ENCODE measurements around the gene NCOA7. TPM values are rescaled to one million over a fixed set of nuclear protein-coding genes. Genes with fewer than 3 reads are reported as not detected.

The NCOA7 gene
- total RNA-seq, 2 donors from 2014 or later: 26.5 to 30.0 TPM

DNA sequence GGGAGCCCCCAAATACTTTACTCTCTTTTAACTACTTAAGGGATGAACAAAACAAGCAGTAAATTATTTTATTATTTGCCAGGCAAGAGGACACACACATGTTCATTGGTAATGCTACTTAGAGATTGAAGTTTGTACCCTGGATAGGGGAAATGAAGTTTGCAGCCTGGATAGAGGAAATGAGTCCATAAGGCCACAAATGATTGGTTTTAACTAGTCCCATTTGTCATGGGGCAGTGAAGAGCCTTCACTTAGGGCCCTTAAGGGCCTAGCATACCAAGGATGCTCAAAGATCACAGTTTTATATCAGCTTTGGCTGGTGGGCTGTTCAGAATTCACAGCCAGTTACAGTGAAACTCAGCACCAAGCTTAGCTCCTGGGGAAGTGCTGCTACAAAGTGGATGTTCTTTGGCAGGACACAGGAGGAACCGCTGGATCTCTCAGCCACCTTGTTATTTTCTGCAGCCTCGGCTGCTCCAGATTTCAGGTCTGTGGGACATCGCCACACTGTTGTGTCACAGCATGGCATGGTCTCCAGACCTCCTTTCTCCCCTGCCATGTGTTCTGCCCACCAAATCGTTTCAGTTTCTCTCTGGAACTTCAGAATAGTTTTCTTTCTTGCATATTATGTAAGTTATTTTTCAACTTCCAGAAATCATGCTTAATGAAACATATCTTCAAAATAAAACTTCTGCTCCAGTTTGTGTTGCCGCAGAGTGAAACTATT is 41.8 kb downstream of the NCOA7 start:
- TF ChIP-seq POLR2A (IDR thresholded peaks at IDR 0.05): no peak
- TF ChIP-seq, protein P1, sequence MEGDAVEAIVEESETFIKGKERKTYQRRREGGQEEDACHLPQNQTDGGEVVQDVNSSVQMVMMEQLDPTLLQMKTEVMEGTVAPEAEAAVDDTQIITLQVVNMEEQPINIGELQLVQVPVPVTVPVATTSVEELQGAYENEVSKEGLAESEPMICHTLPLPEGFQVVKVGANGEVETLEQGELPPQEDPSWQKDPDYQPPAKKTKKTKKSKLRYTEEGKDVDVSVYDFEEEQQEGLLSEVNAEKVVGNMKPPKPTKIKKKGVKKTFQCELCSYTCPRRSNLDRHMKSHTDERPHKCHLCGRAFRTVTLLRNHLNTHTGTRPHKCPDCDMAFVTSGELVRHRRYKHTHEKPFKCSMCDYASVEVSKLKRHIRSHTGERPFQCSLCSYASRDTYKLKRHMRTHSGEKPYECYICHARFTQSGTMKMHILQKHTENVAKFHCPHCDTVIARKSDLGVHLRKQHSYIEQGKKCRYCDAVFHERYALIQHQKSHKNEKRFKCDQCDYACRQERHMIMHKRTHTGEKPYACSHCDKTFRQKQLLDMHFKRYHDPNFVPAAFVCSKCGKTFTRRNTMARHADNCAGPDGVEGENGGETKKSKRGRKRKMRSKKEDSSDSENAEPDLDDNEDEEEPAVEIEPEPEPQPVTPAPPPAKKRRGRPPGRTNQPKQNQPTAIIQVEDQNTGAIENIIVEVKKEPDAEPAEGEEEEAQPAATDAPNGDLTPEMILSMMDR (IDR thresholded peaks at IDR 0.05): no peak
- WGBS, 2 donors: 74 to 87% methylated on average over 5 of the region's 5 CpGs

DNA sequence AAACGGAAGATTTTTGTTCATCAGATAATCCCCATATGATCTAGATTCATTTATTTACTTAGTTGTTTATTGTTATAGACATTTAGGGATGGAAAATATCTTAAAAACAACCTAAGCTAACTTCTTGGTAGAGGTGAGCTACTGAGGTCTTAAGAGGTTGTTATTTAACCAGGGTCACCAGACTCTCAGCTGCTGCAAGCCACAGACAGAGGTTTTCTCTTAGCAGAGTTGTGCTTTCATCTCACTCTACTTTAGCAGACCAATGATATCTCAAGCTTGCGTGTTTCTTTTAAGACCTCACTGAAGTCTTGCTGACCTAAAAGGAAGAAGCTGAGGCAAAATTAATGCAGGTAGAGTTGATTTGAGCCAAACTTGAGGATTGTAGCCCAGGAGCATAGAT is 43.6 kb downstream of the NCOA7 start:
- no peaks in the 10 kb centered on the region for H3K36me3 ChIP-seq (replicated peaks in 1 of 2; ENCODE audit: insufficient read depth in 1 of 2, low read depth in 2 of 2)
- H3K9me3 ChIP-seq: no peaks in the 10 kb centered on the region
- no peak for TF ChIP-seq POLR2A (IDR thresholded peaks at IDR 0.05)
- TF ChIP-seq, protein P1 (IDR thresholded peaks at IDR 0.05): no peak
- 69 to 77% methylated on average over 2 of the region's 2 CpGs for WGBS, 2 donors
- no peak overlapping the region for H3K4me3 ChIP-seq
- intact Hi-C loops (cut with DNase I): no loop called here
- H3K27me3 ChIP-seq: no peaks in the 10 kb centered on the region
- DNase-seq (no peak), ATAC-seq (no peak)
- H3K27ac ChIP-seq: peak overlapping the region in 1 of 4 donors; percentile 32
- peaks cover 13% of the 10 kb centered on the region for H3K4me1 ChIP-seq

More for the DNA sequence above, 41.8 kb downstream of the NCOA7 start:
- H3K9me3 ChIP-seq: no peaks in the 10 kb centered on the region
- H3K4me1 ChIP-seq: peaks cover 13% of the 10 kb centered on the region
- no peaks in the 10 kb centered on the region for H3K27me3 ChIP-seq
- H3K27ac ChIP-seq: no peak overlapping the region
- ATAC-seq (no peak), DNase-seq (no peak)
- H3K4me3 ChIP-seq: no peak overlapping the region
- H3K36me3 ChIP-seq (replicated peaks in 1 of 2; ENCODE audit: insufficient read depth in 1 of 2, low read depth in 2 of 2): no peaks in the 10 kb centered on the region
- intact Hi-C loops (cut with DNase I): no loop called here

DNA sequence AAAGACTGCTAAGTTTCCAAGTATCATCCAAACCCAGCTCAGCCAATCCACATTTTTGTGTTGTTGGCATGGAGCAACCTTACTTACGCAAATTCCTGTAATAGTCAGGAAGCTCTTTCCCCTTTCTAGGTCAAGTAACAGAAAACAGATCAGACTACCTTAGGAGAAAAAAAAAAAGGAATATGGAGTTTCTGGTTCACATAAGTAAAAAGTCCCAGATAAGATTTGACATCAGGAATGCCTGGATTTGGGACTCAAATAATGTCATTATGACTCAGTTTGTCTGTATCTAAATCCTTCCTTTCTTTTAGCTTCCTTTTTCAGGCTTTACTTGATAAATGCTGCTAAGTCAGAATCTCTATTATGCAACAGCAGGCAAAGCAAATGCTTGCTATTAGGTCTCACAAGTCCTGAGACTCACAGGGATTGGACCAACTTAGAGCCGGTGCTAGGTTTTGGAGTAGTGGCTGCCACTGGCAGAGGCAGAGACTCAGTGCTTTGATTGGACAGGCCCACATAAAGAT is 44.5 kb downstream of the NCOA7 start:
- 70 to 75% methylated on average over 2 of the region's 2 CpGs for WGBS, 2 donors
- intact Hi-C loops (cut with DNase I): no loop called here
- peaks cover 13% of the 10 kb centered on the region for H3K4me1 ChIP-seq
- H3K36me3 ChIP-seq (replicated peaks in 1 of 2; ENCODE audit: insufficient read depth in 1 of 2, low read depth in 2 of 2): no peaks in the 10 kb centered on the region
- DNase-seq (no peak), ATAC-seq (peak; percentile 68)
- H3K9me3 ChIP-seq: no peaks in the 10 kb centered on the region
- TF ChIP-seq, protein P1 (IDR thresholded peaks at IDR 0.05): no peak
- TF ChIP-seq POLR2A (IDR thresholded peaks at IDR 0.05): no peak
- no peaks in the 10 kb centered on the region for H3K27me3 ChIP-seq
- H3K27ac ChIP-seq: peak overlapping the region in 2 of 4 donors; percentile 19 to 50
- no peak overlapping the region for H3K4me3 ChIP-seq

DNA sequence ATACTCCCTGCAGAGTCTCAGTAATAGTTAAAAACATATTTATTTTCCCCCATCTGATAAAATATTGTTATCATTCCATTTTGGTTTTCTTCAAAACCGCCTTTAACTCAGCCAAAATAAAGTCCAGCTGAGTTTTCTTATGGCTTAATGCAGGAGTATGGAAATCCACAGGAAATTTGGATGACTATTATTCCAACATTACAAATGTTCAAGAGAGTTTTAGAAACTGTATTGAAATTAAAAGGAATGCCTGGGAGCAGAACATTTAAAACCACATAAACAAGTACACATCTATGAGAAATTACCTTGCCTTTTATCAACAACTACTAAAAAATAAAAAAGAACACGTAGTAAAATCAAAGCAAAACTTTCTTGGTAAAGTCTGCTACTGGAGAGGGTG is 45.7 kb downstream of the NCOA7 start:
- Histone ChIP-seq H3K36me3 (replicated peaks in 1 of 2; ENCODE audit: insufficient read depth in 1 of 2, low read depth in 2 of 2) (no peaks in the 10 kb centered on the region), H3K4me1 (peaks cover 13% of the 10 kb centered on the region), H3K4me3 (no peak overlapping the region), H3K27ac (no peak overlapping the region), H3K27me3 (no peaks in the 10 kb centered on the region), H3K9me3 (no peaks in the 10 kb centered on the region)
- intact Hi-C loops (cut with DNase I): no loop called here
- 59 to 67% methylated on average over 2 of the region's 2 CpGs for WGBS, 2 donors
- ATAC-seq: no peak
- TF ChIP-seq POLR2A (IDR thresholded peaks at IDR 0.05): no peak
- TF ChIP-seq, protein P1 (IDR thresholded peaks at IDR 0.05): no peak
- no peak for DNase-seq

DNA sequence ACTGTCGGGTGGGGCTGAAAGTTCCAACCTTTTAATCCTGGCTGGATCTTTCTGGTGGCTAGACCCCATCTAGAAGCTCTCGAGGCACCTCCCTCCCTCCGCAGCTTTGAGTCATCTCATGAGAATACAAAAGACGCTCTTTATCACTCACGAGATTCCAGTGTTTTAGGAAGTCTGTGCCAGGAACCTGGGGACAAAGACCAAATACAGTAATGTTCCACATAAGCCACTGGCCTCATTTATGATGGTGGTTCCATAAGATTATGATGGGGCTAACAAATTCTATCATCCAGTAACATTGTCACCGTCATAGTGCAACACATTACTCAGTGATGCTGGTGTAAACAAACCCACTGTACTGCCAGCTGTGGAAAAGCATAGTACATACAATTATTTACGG is 48.7 kb downstream of the NCOA7 start:
- no peak overlapping the region for H3K27ac ChIP-seq
- WGBS, 2 donors: 60 to 65% methylated on average over 7 of the region's 7 CpGs
- ATAC-seq (no peak), DNase-seq (no peak)
- intact Hi-C loops (cut with DNase I): no loop called here
- H3K4me1 ChIP-seq: peaks cover 11% of the 10 kb centered on the region
- H3K36me3 ChIP-seq (replicated peaks in 1 of 2; ENCODE audit: insufficient read depth in 1 of 2, low read depth in 2 of 2): no peaks in the 10 kb centered on the region
- H3K4me3 ChIP-seq: no peak overlapping the region
- no peak for TF ChIP-seq POLR2A (IDR thresholded peaks at IDR 0.05)
- TF ChIP-seq, protein P1 (IDR thresholded peaks at IDR 0.05): no peak
- H3K9me3 ChIP-seq: no peaks in the 10 kb centered on the region
- no peaks in the 10 kb centered on the region for H3K27me3 ChIP-seq
